PC-3 (cell line): ENCODE measurements around the gene TRPC1. TPM values are rescaled to one million over a fixed set of nuclear protein-coding genes. Genes with fewer than 3 reads are reported as not detected.

Experiments used
- ATAC-seq: fragments of 200-7000 bp; cut with Tn5 transposase; 2 replicates; pipeline ENCODE4 v1.9.1; 2020; ENCODE audit warnings: mild to moderate bottlenecking, moderate library complexity
- BruUV-seq: library from RNA; stranded (reverse); fragments of 400-500 nt; replicated peaks from 2 replicates; lab custom pipeline; 2021; lab: Mats Ljungman, UMichigan
- CTCF ChIA-PET: fragments of 300-600 bp; sonication (Branson Sonifier 250); formaldehyde crosslinking; loops from one replicate; lab custom pipeline; 2022; ENCODE audit warnings: antibody characterized with exemption; lab: Charles Lee
- POLR2A ChIA-PET: fragments of 300-600 bp; sonication (Branson Sonifier 250); formaldehyde crosslinking; loops from one replicate; lab custom pipeline; 2022; ENCODE audit warnings: antibody characterized with exemption; ENCODE audit not compliant: unreplicated experiment; lab: Charles Lee
- DNase-seq: peaks from one replicate; pipeline ENCODE4 v3.0.0-alpha.2; 2015
- H2AFZ ChIP-seq: fragments of 300-600 bp; sonication (generic); 2 replicates; pipeline ENCODE4 v1.6.0; 2016; ENCODE audit warnings: antibody characterized with exemption, low read length
- H3F3A ChIP-seq: fragments of 300-600 bp; sonication (generic); one replicate; pipeline ENCODE4 v1.6.0; 2017; ENCODE audit warnings: antibody characterized with exemption, low read length, control low read depth, mild to moderate bottlenecking; ENCODE audit not compliant: unreplicated experiment
- H3K27ac ChIP-seq: fragments of 300-600 bp; sonication (generic); 2 replicates; pipeline ENCODE4 v1.5.1; 2016; ENCODE audit warnings: mild to moderate bottlenecking, low read length
- H3K27me3 ChIP-seq: fragments of 300-600 bp; sonication (generic); 2 replicates; pipeline ENCODE4 v1.6.1; 2016; ENCODE audit warnings: low read length, mixed read lengths
- H3K36me3 ChIP-seq: fragments of 300-600 bp; sonication (generic); 2 replicates; pipeline ENCODE4 v1.6.1; 2016; ENCODE audit warnings: low read depth, mixed run types, low read length, mixed read lengths
- H3K4me1 ChIP-seq: fragments of 300-600 bp; sonication (generic); 2 replicates; pipeline ENCODE4 v1.5.1; 2016; ENCODE audit warnings: low read length; ENCODE audit not compliant: insufficient read depth
- H3K4me2 ChIP-seq: fragments of 300-600 bp; sonication (generic); 2 replicates; pipeline ENCODE4 v1.6.0; 2016; ENCODE audit warnings: low read length
- H3K4me3 ChIP-seq: fragments of 300-600 bp; sonication (generic); 2 replicates; pipeline ENCODE4 v1.5.1; 2016; ENCODE audit warnings: mild to moderate bottlenecking, low read length, mixed read lengths
- H3K79me2 ChIP-seq: fragments of 300-600 bp; sonication (generic); 2 replicates; pipeline ENCODE4 v1.6.1; 2017; ENCODE audit warnings: low read length, mixed read lengths
- H3K9ac ChIP-seq: fragments of 300-600 bp; sonication (generic); 2 replicates; pipeline ENCODE4 v1.6.0; 2016; ENCODE audit warnings: mild to moderate bottlenecking, low read length
- H3K9me2 ChIP-seq: fragments of 300-600 bp; sonication (generic); replicated peaks from 2 replicates; pipeline ENCODE4 v1.6.1; 2016; ENCODE audit warnings: mixed run types, low read length, mixed read lengths
- H3K9me3 ChIP-seq: fragments of 300-600 bp; sonication (generic); 2 replicates; pipeline ENCODE4 v1.6.1; 2016; ENCODE audit warnings: low read length, mixed read lengths
- H4K20me1 ChIP-seq: fragments of 300-600 bp; sonication (generic); 2 replicates; pipeline ENCODE4 v1.6.1; 2016; ENCODE audit warnings: low read length, mixed read lengths
- CTCF ChIP-seq: fragments of 300-600 bp; sonication (generic); conservative IDR thresholded peaks from 2 replicates; pipeline ENCODE4 v1.5.1; 2017; ENCODE audit warnings: antibody characterized with exemption, low read depth, mild to moderate bottlenecking, low read length
- EZH2 ChIP-seq: fragments of 300-600 bp; sonication (generic); IDR thresholded peaks from one replicate; pipeline ENCODE4 v1.6.1; 2017; ENCODE audit warnings: antibody characterized with exemption, mild to moderate bottlenecking, low read length; ENCODE audit not compliant: unreplicated experiment
- EZH2phosphoT487 ChIP-seq: fragments of 300-600 bp; sonication (generic); IDR thresholded peaks from 2 replicates; pipeline ENCODE4 v1.6.1; 2018; ENCODE audit warnings: mild to moderate bottlenecking, antibody characterized with exemption, low read length, borderline replicate concordance
- intact Hi-C: fragments of 100-400 bp; cut with micrococcal nuclease; formaldehyde crosslinking; loops from 2 replicates; pipeline ENCODE4 v1.9.0; 2023
- total RNA-seq: library from RNA; depleted of rRNA; stranded (reverse); fragments of >200 nt; gene quantifications from 2 replicates; pipeline ENCODE4 v1.2.3, GENCODE V29; 2014

TRPC1 gene
- total RNA-seq, 1 experiment from 2014 or later: 1.7 TPM

GRCh38 chr3:142734834-142735233 is 11.0 kb downstream of the TRPC1 start:
- TF ChIP-seq EZH2phosphoT487 (no peak), EZH2 (no peak), CTCF (no peak)
- intact Hi-C loops: no loop called here
- Histone ChIP-seq H3K4me2 (no peak overlapping the region), H2AFZ (no peak overlapping the region), H3K79me2 (no peaks in the 10 kb centered on the region), H3K4me3 (no peak overlapping the region), H4K20me1 (no peaks in the 10 kb centered on the region), H3K9ac (no peak overlapping the region), H3K9me2 (no peaks in the 10 kb centered on the region), H3K4me1 (no peaks in the 10 kb centered on the region), H3K27me3 (no peaks in the 10 kb centered on the region), H3K36me3 (no peaks in the 10 kb centered on the region), H3F3A (no peaks in the 10 kb centered on the region), H3K9me3 (no peaks in the 10 kb centered on the region), H3K27ac (no peak overlapping the region)
- ChIA-PET CTCF (no interaction called here), POLR2A (no interaction called here)
- DNase-seq (no peak), ATAC-seq (no peak)
- no TSS peak for BruUV-seq

- H3K9ac ChIP-seq: no peak overlapping the region
- no peaks in the 10 kb centered on the region for H3F3A ChIP-seq
- H3K79me2 ChIP-seq: no peaks in the 10 kb centered on the region
- no peak overlapping the region for H3K4me2 ChIP-seq
- H3K4me1 ChIP-seq: no peaks in the 10 kb centered on the region
- DNase-seq: no peak
- H3K9me3 ChIP-seq: no peaks in the 10 kb centered on the region
- no peaks in the 10 kb centered on the region for H3K9me2 ChIP-seq
- H3K27me3 ChIP-seq: no peaks in the 10 kb centered on the region
- no peaks in the 10 kb centered on the region for H3K36me3 ChIP-seq
- intact Hi-C loops: no loop called here
- POLR2A ChIA-PET: no interaction called here
- no peak overlapping the region for H2AFZ ChIP-seq
- ATAC-seq: no peak
- CTCF ChIA-PET: no interaction called here
- BruUV-seq: no TSS peak
- no peaks in the 10 kb centered on the region for H4K20me1 ChIP-seq
- H3K4me3 ChIP-seq: no peak overlapping the region
- no peak for TF ChIP-seq EZH2
- no peak for TF ChIP-seq EZH2phosphoT487
- no peak for TF ChIP-seq CTCF
- no peak overlapping the region for H3K27ac ChIP-seq
Observed at GRCh38 chr3:142735462-142735861, 11.6 kb downstream of the TRPC1 start.

- no TSS peak for BruUV-seq
- TF ChIP-seq EZH2 (no peak), CTCF (no peak), EZH2phosphoT487 (no peak)
- intact Hi-C loops: no loop called here
- no peak overlapping the region for H2AFZ ChIP-seq
- H3K9me2 ChIP-seq: no peaks in the 10 kb centered on the region
- no peak overlapping the region for H3K9ac ChIP-seq
- H3K4me2 ChIP-seq: no peak overlapping the region
- H3K4me3 ChIP-seq: no peak overlapping the region
- H3K79me2 ChIP-seq: no peaks in the 10 kb centered on the region
- DNase-seq (no peak), ATAC-seq (no peak)
- H3F3A ChIP-seq: no peaks in the 10 kb centered on the region
- H3K27me3 ChIP-seq: no peaks in the 10 kb centered on the region
- POLR2A ChIA-PET: no interaction called here
- H3K4me1 ChIP-seq: no peaks in the 10 kb centered on the region
- H4K20me1 ChIP-seq: no peaks in the 10 kb centered on the region
- no peaks in the 10 kb centered on the region for H3K9me3 ChIP-seq
- CTCF ChIA-PET: no interaction called here
- H3K27ac ChIP-seq: no peak overlapping the region
- H3K36me3 ChIP-seq: no peaks in the 10 kb centered on the region
Observed at GRCh38 chr3:142738396-142738795, 14.6 kb downstream of the TRPC1 start.
